ENCODE measurements around the gene TNS1.

Gene TNS1

GRCh38 chr2:217861334-217861877, 141.4 kb downstream of the TNS1 start:
- no peak for DNase-seq

GRCh38 chr2:217859926-217860325, 142.9 kb downstream of the TNS1 start:
- no peak for DNase-seq

- DNase-seq, result no peak
Observed at GRCh38 chr2:217858519-217859491, 144.0 kb downstream of the TNS1 start.

DNA sequence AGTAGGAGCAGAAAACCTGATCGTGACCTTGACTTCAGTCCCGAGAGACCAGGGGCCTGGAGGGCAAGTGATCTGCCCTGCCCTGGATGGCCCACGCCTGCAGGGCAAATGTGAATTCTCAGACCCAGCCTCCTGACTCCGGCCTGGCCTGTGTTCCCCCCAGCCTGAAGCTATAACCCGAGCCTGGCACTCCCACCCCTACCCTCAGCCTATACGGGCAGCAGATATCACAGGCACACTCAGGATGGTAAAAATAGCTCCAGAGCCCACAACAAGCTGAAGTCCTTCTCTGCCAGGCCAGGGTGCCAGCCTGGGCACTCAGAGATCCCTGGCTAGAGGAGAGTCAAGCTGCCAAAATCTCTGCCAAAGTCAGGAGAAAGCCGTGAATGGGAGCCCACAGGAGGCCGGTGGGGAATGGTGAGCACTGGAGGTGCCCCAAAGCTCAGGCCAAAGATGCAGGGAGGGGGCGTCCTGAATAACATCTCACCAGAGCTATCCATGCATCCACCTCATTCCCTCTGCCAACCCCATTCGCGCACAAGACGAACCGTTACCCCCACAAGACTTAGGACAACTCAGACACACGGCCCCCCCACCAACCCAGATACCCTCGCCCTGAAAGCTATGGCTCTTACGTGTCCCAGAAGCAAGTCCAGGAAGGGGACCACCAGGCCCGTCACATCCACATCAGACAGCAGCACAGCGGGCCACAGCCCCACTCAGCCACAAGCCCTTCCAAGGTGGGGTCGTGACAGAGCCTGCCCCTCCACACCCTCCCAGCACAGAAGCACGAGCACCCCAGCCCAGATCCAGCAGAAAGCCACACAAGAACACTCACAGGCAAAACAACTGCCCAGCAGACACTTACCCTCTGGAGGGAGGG, 144.9 kb downstream of the TNS1 start:
- DNase-seq, result no peak

DNA sequence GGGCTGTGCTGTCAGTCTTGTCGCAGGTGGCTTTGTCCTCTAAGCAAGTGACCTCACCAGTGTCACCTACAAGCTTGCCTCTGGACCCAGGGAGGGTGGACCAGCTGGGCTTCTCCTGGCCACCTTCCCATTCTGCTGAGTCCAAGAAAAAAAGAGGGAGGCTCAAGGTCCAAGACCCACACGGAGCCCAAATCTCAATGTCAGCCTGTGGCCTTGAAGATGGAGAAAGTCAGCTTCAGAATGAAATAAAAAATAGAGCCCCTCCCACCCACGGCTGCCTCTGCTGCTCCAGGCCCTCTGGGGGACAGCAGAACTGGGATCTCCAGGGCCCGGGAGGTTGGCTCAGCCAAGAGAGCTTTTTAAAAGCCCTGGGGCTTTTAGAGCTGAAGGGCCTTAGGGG, 145.9 kb downstream of the TNS1 start:
- DNase-seq, result no peak

GRCh38 chr2:217856159-217856558, 146.6 kb downstream of the TNS1 start:
- DNase-seq, result no peak

DNA sequence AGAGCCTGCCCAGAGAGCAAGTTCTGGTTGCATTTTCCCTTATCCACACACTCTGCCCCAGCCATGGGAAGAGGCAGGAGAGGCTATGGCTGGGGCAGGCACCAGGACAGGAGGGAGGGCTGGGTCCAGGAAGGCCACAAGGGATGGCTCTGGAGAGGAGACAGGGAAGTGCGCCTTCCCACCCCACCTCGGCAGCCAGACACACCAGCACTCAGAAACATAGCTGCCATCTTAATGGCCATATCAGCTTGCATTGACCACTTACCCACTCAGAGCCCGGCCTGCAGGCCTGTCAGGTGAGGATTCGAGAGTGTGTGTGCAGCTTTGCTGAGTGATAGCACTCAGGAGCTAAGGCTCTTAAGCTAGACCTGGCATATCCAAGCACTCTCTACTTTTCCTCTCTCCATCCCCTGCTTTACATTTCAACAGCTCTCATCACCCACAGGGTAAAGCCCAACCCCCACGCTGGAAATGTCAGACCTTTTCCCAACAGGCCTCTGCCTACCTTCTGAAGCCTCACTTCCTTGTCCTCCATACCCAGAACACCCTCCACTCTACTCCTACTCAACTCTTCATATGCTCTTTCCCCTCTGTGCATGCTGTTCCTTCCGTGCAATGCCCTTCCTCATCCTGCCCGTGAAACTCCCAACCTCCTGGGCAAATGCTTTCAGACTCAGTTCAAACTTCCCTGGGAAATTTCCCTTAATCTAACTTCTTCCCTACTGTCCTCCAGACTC, 147.9 kb downstream of the TNS1 start:
- DNase-seq, result no peak

DNA sequence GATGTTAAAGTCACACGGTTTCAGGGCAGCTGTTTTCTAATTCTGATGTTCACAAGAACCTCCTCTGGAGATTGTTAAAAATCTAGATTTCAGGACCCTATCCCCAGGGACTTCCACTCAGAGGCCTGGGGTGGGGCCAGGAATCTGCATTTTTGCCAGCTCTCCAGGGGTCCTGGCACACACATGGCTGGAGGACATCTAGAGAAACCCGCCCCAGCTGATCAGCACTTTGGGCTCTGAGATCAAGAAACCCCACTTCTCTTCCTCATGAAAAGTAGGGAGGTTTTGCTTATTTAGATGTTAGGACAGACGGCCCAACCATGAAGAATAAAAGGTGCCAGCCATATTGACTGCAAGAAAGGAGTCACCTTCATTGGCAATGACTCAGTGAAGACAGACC, 148.8 kb downstream of the TNS1 start:
- no peak for DNase-seq

GRCh38 chr2:217853301-217853881, 149.4 kb downstream of the TNS1 start:
- DNase-seq, result no peak

- DNase-seq, result no peak
Observed at GRCh38 chr2:217852555-217853211, 150.1 kb downstream of the TNS1 start.

DNA sequence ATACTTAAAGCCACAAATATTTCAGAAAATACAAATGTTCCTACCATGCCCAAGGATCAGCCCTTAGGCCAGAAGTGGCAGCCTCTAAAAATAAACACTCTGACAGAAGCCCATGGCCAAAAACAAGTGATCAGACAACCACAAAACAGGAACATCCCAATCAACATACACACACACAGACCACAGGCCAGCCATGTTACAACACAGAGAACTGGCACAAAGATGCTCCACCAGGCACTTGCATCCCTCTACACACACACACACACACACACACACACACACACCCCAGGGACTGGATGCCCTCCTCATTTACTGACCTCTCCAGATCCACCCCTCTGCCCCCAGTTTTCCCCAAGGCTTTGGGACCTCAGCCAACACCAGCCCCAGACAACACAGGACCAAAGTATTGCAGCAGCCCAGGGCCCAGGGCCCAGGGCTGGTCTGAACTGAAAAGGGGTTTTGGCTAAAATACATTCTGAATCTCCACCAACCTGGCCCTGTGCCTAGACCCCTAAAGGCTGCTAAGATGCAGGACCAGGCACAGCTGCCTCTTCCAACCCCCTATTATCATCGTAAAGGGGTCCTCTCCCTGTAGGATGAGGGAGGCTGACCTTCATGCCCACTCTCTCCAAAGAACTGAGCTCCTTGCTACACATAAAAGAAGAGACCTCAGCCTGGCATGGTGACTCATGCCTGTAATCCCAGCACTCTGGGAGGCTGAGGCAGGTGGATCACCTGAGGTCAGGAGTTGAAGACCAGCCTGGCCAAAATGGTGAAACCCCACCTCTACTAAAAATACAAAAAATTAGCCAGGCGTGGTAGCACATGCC, 151.4 kb downstream of the TNS1 start:
- DNase-seq, result peak; percentile 25

DNA sequence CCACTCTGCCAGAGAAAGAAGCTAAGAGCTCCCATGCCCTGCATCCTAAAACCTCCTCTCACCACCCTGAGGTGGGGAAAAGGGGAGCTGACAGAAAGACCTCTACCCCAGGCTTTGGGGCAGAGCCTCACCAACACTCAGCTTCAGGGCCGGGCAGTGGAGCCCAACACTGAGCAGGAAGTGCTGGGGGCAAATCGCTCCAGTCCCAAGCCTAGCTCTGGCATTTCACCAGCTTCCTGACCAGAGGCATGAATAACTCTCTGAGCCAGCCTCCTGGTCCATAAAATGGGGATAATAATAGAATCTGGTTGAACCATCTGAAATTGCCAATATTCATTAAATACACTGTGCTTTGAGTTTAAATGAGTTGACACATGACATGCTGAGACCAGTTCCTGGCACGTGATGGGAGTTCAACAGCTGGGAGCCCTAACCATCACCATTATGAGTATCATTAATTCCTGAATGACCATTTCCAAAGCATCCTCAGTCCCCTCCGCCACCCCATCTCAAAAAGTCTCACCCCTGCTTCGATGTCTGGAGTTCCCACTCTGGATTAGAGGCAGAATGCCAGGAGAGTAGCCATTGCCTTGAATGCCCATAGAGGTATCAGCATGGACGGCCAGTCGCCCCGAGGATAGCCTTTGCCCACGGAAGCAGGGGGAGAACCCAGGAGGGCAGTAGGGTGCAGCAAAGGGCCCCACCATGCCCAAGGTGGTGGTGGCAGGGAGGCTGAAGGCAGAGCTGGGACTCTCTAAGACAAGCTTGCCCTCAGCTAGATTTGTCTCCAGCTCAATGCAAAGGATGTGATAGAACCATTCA, 153.4 kb downstream of the TNS1 start:
- no peak for DNase-seq

DNA sequence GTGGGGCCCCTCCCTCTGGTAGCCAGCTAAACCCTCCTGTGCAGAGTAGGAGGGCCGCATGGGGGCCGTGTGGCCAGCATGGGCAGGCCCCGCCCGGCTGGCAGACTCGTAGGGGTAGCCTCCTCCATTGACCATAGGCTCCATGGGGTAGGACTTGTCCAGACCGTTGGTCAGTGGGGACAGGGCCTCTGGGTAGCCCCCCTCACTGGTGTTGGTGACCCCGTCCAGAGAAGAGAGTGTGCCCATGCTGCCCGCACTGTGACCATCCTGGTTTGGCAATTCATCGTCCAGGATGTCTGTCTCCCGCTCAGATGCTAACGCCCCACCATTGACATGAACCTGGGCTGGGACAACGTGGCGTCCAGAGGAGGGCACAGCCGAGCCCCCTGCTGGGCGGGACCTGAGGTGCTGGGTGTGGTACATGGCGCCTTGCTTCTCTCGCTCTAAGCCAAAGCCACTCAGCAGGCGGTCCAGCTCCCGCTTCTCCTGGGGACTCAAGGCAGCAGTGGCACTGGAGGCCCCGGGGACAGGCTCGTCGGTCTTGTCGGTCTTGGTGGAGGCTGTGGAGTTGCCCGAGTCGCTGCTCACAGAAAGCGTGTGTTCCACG, 154.3 kb downstream of the TNS1 start:
- DNase-seq, result no peak

- no peak for DNase-seq
Observed at GRCh38 chr2:217847552-217848350, 155.0 kb downstream of the TNS1 start.

- no peak for DNase-seq
Observed at GRCh38 chr2:217847115-217847514, 155.7 kb downstream of the TNS1 start.

- DNase-seq, result no peak
Observed at GRCh38 chr2:217846321-217846743, 156.5 kb downstream of the TNS1 start.

GRCh38 chr2:217845301-217845700, 157.5 kb downstream of the TNS1 start:
- DNase-seq, result no peak

DNA sequence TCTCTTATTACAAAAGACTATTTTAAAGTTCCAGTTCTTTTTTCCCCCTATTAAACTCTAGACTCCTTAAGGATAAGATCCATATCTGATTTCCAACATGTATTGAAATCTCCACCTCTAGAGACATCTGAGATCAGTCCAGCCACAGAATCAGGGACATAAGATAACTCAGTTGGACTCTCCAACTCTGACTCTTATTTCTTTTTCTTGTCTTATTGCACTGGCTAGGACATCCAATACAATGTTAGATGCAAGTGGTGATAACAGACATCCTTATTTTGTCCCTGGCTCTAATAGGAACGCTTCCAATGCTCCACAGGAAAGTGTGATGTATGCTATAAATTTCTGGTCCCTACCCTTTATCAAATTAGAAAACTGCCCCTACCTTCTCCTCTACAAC, 158.1 kb downstream of the TNS1 start:
- DNase-seq, result no peak

DNA sequence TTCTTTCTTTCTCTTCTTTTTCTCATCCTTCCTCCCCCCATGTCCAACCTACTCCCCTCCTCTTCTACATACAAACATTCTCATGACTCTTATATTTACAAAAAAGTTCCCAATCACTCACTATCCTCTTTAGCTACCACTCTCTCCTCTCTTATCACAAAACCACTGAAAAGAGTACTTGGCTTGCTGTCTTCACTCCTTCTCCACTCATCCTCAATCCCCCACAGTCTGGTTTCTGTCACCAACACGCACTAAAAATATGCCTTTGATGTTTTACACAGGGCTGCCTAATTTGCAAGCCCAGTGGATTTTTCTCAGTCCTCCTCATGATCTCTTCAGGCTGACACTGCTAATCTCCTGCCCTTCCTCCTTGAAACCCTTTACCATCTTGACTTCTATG, 159.5 kb downstream of the TNS1 start:
- no peak for DNase-seq
